ENCODE measurements around the gene GRID1.

The GRID1 gene

GRCh38 chr10:85557706-85558105, 808.9 kb downstream of the GRID1 start:
- no peak for DNase-seq

GRCh38 chr10:85557077-85557476, 809.5 kb downstream of the GRID1 start:
- no peak for DNase-seq

All from inflammatory macrophage (primary cell).